SH-SY5Y (cell line): ENCODE results near the gene PSMA7.

Source experiments
- GATA2 ChIP-seq: IDR thresholded peaks from 2 replicates; pipeline ENCODE4 v1.6.1; 2011; ENCODE audit warnings: mild to moderate bottlenecking, low read depth, low read length
- GATA3 ChIP-seq: IDR thresholded peaks from 2 replicates; pipeline ENCODE4 v1.6.1; 2011; ENCODE audit warnings: low read depth, mild to moderate bottlenecking, low read length, moderate library complexity

GRCh38 chr20:62151225-62151624, 8.0 kb upstream of the PSMA7 start:
- TF ChIP-seq GATA3 (no peak), GATA2 (no peak)
